Measurements from ENCODE around the gene EIF4G3.

DNA sequence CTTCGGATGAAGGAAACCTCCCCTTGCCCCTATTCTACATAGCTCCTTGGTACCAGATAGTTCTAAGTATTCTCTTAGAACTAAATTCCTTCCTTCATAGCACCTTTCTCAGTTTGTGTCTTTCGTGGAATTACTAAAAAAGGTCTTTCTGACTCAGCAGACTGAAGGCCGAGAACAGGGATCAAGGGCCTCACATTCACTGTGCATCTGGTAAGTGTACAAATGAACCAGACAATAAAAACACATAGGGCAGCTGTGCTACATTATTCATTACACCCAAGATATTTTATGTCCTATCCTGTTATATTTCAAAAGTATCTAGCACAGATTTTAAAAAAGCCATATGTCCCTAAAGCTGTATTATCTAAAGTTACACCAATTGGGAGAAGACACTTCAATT lies 326.7 kb downstream of the EIF4G3 start:
- TF ChIP-seq TAF1 (IDR thresholded peaks at IDR 0.05; ENCODE audit: borderline replicate concordance, low read depth, low read length) (no peak), POLR2A (IDR thresholded peaks at IDR 0.05; ENCODE audit: low read depth, low read length) (no peak)
